Effector memory CD4-positive, alpha-beta T cell (primary cell): Measurements from ENCODE around the gene YOD1.

Experiments
- DNase-seq, 3 donors: peaks; one replicate each; pipeline ENCODE4 v3.0.0-alpha.2; 2020
- H3K27ac ChIP-seq: 2 replicates; pipeline ENCODE4 v1.7.0; 2013; ENCODE audit warnings: mild to moderate bottlenecking, low read length, moderate library complexity; ENCODE audit not compliant: insufficient read depth, poor library complexity, severe bottlenecking
- H3K27me3 ChIP-seq: replicated peaks from 2 replicates; pipeline ENCODE4 v1.7.0; 2013; ENCODE audit warnings: mild to moderate bottlenecking, low read length; ENCODE audit not compliant: insufficient read depth, control insufficient read depth, poor library complexity, severe bottlenecking
- H3K36me3 ChIP-seq: 2 replicates; pipeline ENCODE4 v1.7.0; 2013; ENCODE audit warnings: mild to moderate bottlenecking, low read length, moderate library complexity; ENCODE audit not compliant: control insufficient read depth, insufficient read depth
- H3K4me1 ChIP-seq: 2 replicates; pipeline ENCODE4 v1.7.0; 2013; ENCODE audit warnings: low read length, mild to moderate bottlenecking; ENCODE audit not compliant: control insufficient read depth, insufficient read depth, poor library complexity, severe bottlenecking
- H3K4me3 ChIP-seq: 2 replicates; pipeline ENCODE4 v1.7.0; 2013; ENCODE audit warnings: low read length, low read depth, mild to moderate bottlenecking; ENCODE audit not compliant: insufficient read depth, poor library complexity, severe bottlenecking
- H3K9me3 ChIP-seq: 2 replicates; pipeline ENCODE4 v1.7.0; 2013; ENCODE audit warnings: mild to moderate bottlenecking, low read length, moderate library complexity; ENCODE audit not compliant: control insufficient read depth

Gene YOD1

GRCh38 chr1:207021139-207021861 is 29.7 kb downstream of the YOD1 start:
- no peaks in the 10 kb centered on the region for H3K9me3 ChIP-seq

GRCh38 chr1:207020709-207021107 is 30.3 kb downstream of the YOD1 start:
- Histone ChIP-seq H3K9me3 (no peaks in the 10 kb centered on the region), H3K36me3 (no peaks in the 10 kb centered on the region), H3K27ac (no peak overlapping the region), H3K27me3 (no peaks in the 10 kb centered on the region), H3K4me1 (no peaks in the 10 kb centered on the region), H3K4me3 (no peak overlapping the region)
- DNase-seq = no peak

More at GRCh38 chr1:207021139-207021861, 29.7 kb downstream of the YOD1 start:
- Histone ChIP-seq H3K4me3 (no peak overlapping the region), H3K27ac (no peak overlapping the region), H3K36me3 (no peaks in the 10 kb centered on the region), H3K27me3 (no peaks in the 10 kb centered on the region), H3K4me1 (no peaks in the 10 kb centered on the region)
- no peak for DNase-seq

- H3K4me1 ChIP-seq = no peaks in the 10 kb centered on the region
- H3K27me3 ChIP-seq = no peaks in the 10 kb centered on the region
- no peak for DNase-seq
- H3K27ac ChIP-seq = no peak overlapping the region
- no peaks in the 10 kb centered on the region for H3K9me3 ChIP-seq
- H3K36me3 ChIP-seq = no peaks in the 10 kb centered on the region
- H3K4me3 ChIP-seq = no peak overlapping the region
Measured at GRCh38 chr1:207020065-207020708, 30.8 kb downstream of the YOD1 start.

GRCh38 chr1:207019661-207020060 is 31.3 kb downstream of the YOD1 start:
- no peaks in the 10 kb centered on the region for H3K36me3 ChIP-seq
- H3K9me3 ChIP-seq = no peaks in the 10 kb centered on the region
- H3K27me3 ChIP-seq = no peaks in the 10 kb centered on the region
- H3K4me1 ChIP-seq = no peaks in the 10 kb centered on the region
- H3K27ac ChIP-seq = no peak overlapping the region
- H3K4me3 ChIP-seq = no peak overlapping the region
- DNase-seq = no peak

- H3K27ac ChIP-seq = no peak overlapping the region
- H3K4me1 ChIP-seq = no peaks in the 10 kb centered on the region
- H3K9me3 ChIP-seq = no peaks in the 10 kb centered on the region
Measured at GRCh38 chr1:207019161-207019560, 31.8 kb downstream of the YOD1 start.

GRCh38 chr1:207018707-207019106 is 32.3 kb downstream of the YOD1 start:
- no peak overlapping the region for H3K27ac ChIP-seq
- no peak for DNase-seq
- no peak overlapping the region for H3K4me3 ChIP-seq
- H3K36me3 ChIP-seq = no peaks in the 10 kb centered on the region
- H3K4me1 ChIP-seq = no peaks in the 10 kb centered on the region
- H3K9me3 ChIP-seq = no peaks in the 10 kb centered on the region
- no peaks in the 10 kb centered on the region for H3K27me3 ChIP-seq

More at GRCh38 chr1:207019161-207019560, 31.8 kb downstream of the YOD1 start:
- no peak overlapping the region for H3K4me3 ChIP-seq
- no peaks in the 10 kb centered on the region for H3K27me3 ChIP-seq
- no peaks in the 10 kb centered on the region for H3K36me3 ChIP-seq
- no peak for DNase-seq

- no peak overlapping the region for H3K4me3 ChIP-seq
- no peaks in the 10 kb centered on the region for H3K27me3 ChIP-seq
- no peaks in the 10 kb centered on the region for H3K4me1 ChIP-seq
- H3K9me3 ChIP-seq = no peaks in the 10 kb centered on the region
- H3K27ac ChIP-seq = no peak overlapping the region
- DNase-seq = no peak
- no peaks in the 10 kb centered on the region for H3K36me3 ChIP-seq
Measured at GRCh38 chr1:207017615-207018559, 33.1 kb downstream of the YOD1 start.

- Histone ChIP-seq H3K27ac (no peak overlapping the region), H3K4me3 (no peak overlapping the region)
Measured at GRCh38 chr1:207015791-207016190, 35.2 kb downstream of the YOD1 start.

GRCh38 chr1:207014728-207015127 is 36.3 kb downstream of the YOD1 start:
- no peaks in the 10 kb centered on the region for H3K36me3 ChIP-seq
- H3K4me1 ChIP-seq = no peaks in the 10 kb centered on the region
- H3K27me3 ChIP-seq = no peaks in the 10 kb centered on the region
- DNase-seq = no peak
- no peaks in the 10 kb centered on the region for H3K9me3 ChIP-seq
- H3K4me3 ChIP-seq = no peak overlapping the region
- H3K27ac ChIP-seq = no peak overlapping the region

More at GRCh38 chr1:207015791-207016190, 35.2 kb downstream of the YOD1 start:
- H3K27me3 ChIP-seq = no peaks in the 10 kb centered on the region
- no peaks in the 10 kb centered on the region for H3K36me3 ChIP-seq
- no peaks in the 10 kb centered on the region for H3K9me3 ChIP-seq
- H3K4me1 ChIP-seq = no peaks in the 10 kb centered on the region
- no peak for DNase-seq
